Measurements from ENCODE around the gene GPR55. TPM values are rescaled to one million over a fixed set of nuclear protein-coding genes. Genes with fewer than 3 reads are reported as not detected.

The GPR55 gene
- total RNA-seq, 1 donor from 2014 or later, result not detected

GRCh38 chr2:230909841-230910545 lies 15.0 kb downstream of the GPR55 start:
- H2AFZ ChIP-seq (replicated peaks), result no peak overlapping the region
- no peaks in the 10 kb centered on the region for H4K20me1 ChIP-seq (ENCODE audit: low read depth)
- no peaks in the 10 kb centered on the region for H3K9me3 ChIP-seq (ENCODE audit: low read depth)
- no peak overlapping the region for H3K4me3 ChIP-seq
- no peak overlapping the region for H3K27ac ChIP-seq
- Mint-ChIP-seq H3K36me3 (no peaks in the 10 kb centered on the region), H3K4me1 (peaks cover 57% of the 10 kb centered on the region), H3K27ac (peak overlapping the region; percentile 5), H3K27me3 (ENCODE audit: insufficient read depth, low read depth) (peaks cover 17% of the 10 kb centered on the region), H3K4me3 (no peak overlapping the region), H3K9me3 (peaks cover 8% of the 10 kb centered on the region)
- no peaks in the 10 kb centered on the region for H3K79me2 ChIP-seq (ENCODE audit: low read depth)
- H3F3A ChIP-seq (ENCODE audit: low read depth), result no peaks in the 10 kb centered on the region
- no peak for DNase-seq (ENCODE audit: low spot score)
- peaks cover 5% of the 10 kb centered on the region for H3K27me3 ChIP-seq
- H3K4me1 ChIP-seq, result peaks cover 13% of the 10 kb centered on the region
- H3K36me3 ChIP-seq, result no peaks in the 10 kb centered on the region
- no peak overlapping the region for H3K4me2 ChIP-seq
- TF ChIP-seq, protein P1, sequence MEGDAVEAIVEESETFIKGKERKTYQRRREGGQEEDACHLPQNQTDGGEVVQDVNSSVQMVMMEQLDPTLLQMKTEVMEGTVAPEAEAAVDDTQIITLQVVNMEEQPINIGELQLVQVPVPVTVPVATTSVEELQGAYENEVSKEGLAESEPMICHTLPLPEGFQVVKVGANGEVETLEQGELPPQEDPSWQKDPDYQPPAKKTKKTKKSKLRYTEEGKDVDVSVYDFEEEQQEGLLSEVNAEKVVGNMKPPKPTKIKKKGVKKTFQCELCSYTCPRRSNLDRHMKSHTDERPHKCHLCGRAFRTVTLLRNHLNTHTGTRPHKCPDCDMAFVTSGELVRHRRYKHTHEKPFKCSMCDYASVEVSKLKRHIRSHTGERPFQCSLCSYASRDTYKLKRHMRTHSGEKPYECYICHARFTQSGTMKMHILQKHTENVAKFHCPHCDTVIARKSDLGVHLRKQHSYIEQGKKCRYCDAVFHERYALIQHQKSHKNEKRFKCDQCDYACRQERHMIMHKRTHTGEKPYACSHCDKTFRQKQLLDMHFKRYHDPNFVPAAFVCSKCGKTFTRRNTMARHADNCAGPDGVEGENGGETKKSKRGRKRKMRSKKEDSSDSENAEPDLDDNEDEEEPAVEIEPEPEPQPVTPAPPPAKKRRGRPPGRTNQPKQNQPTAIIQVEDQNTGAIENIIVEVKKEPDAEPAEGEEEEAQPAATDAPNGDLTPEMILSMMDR (IDR thresholded peaks at IDR 0.05), result no peak
- no peak for TF ChIP-seq EZH2 (IDR thresholded peaks at IDR 0.05)
- TF ChIP-seq EZH2phosphoT487 (IDR thresholded peaks at IDR 0.05), result no peak
- H3K9ac ChIP-seq, result no peak overlapping the region

DNA sequence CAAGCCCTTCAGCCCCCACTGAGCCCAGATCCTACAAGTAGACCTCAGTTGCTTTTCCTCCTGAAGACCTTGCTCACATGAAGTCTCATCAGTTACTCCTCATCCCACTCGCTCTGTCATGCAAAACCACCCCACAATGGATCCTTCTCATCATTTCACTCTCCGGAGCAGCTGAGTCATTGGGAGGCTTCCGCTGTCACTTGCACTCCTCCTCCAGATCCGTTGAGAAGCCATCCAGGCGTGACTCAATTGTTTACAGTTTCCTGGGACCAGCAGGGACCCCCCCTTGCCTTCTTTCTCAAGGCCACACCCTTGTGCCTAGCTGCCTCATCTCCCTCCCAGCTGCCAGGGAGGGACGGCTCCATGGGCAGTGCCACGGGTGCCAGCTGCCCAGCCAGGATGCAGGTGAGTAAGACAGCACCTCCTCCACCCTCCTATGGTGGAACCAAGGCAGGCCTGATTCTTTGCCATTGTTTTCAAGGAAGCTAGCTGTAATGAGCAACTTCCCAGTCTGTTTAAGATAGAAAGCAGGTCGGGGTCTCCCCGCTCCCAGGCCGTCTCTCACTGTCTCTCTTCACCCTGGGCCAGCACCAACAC lies 16.3 kb downstream of the GPR55 start:
- H3K4me3 Mint-ChIP-seq, result no peak overlapping the region
- no peaks in the 10 kb centered on the region for H4K20me1 ChIP-seq (ENCODE audit: low read depth)
- H3K27me3 ChIP-seq, result peaks cover 18% of the 10 kb centered on the region
- no peaks in the 10 kb centered on the region for H3K36me3 Mint-ChIP-seq
- H3K27me3 Mint-ChIP-seq (ENCODE audit: insufficient read depth, low read depth), result peaks cover 23% of the 10 kb centered on the region
- H3K36me3 ChIP-seq, result no peaks in the 10 kb centered on the region
- H3K27ac Mint-ChIP-seq, result peak overlapping the region; percentile 43
- H3K4me1 ChIP-seq, result peaks cover 14% of the 10 kb centered on the region
- TF ChIP-seq EZH2phosphoT487 (IDR thresholded peaks at IDR 0.05) (no peak), EZH2 (IDR thresholded peaks at IDR 0.05) (no peak)
- TF ChIP-seq, protein P1 (IDR thresholded peaks at IDR 0.05), result no peak
- H3K4me3 ChIP-seq, result no peak overlapping the region
- peaks cover 58% of the 10 kb centered on the region for H3K4me1 Mint-ChIP-seq
- H3K27ac ChIP-seq, result no peak overlapping the region
- no peaks in the 10 kb centered on the region for H3K79me2 ChIP-seq (ENCODE audit: low read depth)
- H3K9ac ChIP-seq, result no peak overlapping the region
- no peak for DNase-seq (ENCODE audit: low spot score)
- no peak overlapping the region for H3K4me2 ChIP-seq
- H3F3A ChIP-seq (ENCODE audit: low read depth), result no peaks in the 10 kb centered on the region
- no peaks in the 10 kb centered on the region for H3K9me3 ChIP-seq (ENCODE audit: low read depth)
- no peak overlapping the region for H2AFZ ChIP-seq (replicated peaks)
- H3K9me3 Mint-ChIP-seq, result peaks cover 8% of the 10 kb centered on the region

GRCh38 chr2:230908092-230908594 lies 16.9 kb downstream of the GPR55 start:
- Histone ChIP-seq H4K20me1 (ENCODE audit: low read depth) (no peaks in the 10 kb centered on the region), H2AFZ (replicated peaks) (no peak overlapping the region), H3K27me3 (peaks cover 24% of the 10 kb centered on the region), H3K79me2 (ENCODE audit: low read depth) (no peaks in the 10 kb centered on the region), H3K27ac (no peak overlapping the region), H3K36me3 (no peaks in the 10 kb centered on the region), H3K4me1 (peaks cover 14% of the 10 kb centered on the region), H3K4me3 (no peak overlapping the region), H3F3A (ENCODE audit: low read depth) (no peaks in the 10 kb centered on the region), H3K4me2 (no peak overlapping the region), H3K9me3 (ENCODE audit: low read depth) (no peaks in the 10 kb centered on the region), H3K9ac (no peak overlapping the region)
- no peak for TF ChIP-seq EZH2phosphoT487 (IDR thresholded peaks at IDR 0.05)
- no peak for TF ChIP-seq EZH2 (IDR thresholded peaks at IDR 0.05)
- TF ChIP-seq, protein P1 (IDR thresholded peaks at IDR 0.05), result no peak
- Mint-ChIP-seq H3K4me1 (peaks cover 59% of the 10 kb centered on the region), H3K27me3 (ENCODE audit: insufficient read depth, low read depth) (peaks cover 23% of the 10 kb centered on the region), H3K4me3 (no peak overlapping the region), H3K36me3 (no peaks in the 10 kb centered on the region), H3K9me3 (peaks cover 8% of the 10 kb centered on the region), H3K27ac (peak overlapping the region; percentile 86)
- DNase-seq (ENCODE audit: low spot score), result no peak

All from neural progenitor cell (in vitro differentiated cells).